Duodenal mucosa (tissue), 2 donors: ENCODE data around the gene DET1.

ENCODE experiments used
- H3K27ac ChIP-seq: one replicate; pipeline ENCODE4 v1.7.0; 2013; ENCODE audit warnings: low read depth, low read length
- H3K27me3 ChIP-seq, 2 donors: one replicate each; pipeline ENCODE4 v1.7.0; 2013; ENCODE audit warnings: low read length in 2 of 2, control low read depth in 1 of 2; ENCODE audit not compliant: insufficient read depth in 2 of 2, control insufficient read depth in 1 of 2
- H3K36me3 ChIP-seq, 2 donors: one replicate each; pipeline ENCODE4 v1.7.0; 2013; ENCODE audit warnings: low read length in 2 of 2, control low read depth in 1 of 2; ENCODE audit not compliant: insufficient read depth in 2 of 2, control insufficient read depth in 1 of 2
- H3K4me1 ChIP-seq, 2 donors: one replicate each; pipeline ENCODE4 v1.7.0; 2013; ENCODE audit warnings: low read length in 2 of 2, control low read depth in 1 of 2; ENCODE audit not compliant: insufficient read depth in 2 of 2, control insufficient read depth in 1 of 2
- H3K4me3 ChIP-seq, 2 donors: one replicate each; pipeline ENCODE4 v1.7.0; 2013; ENCODE audit warnings: low read length in 2 of 2, low read depth in 1 of 2
- H3K9ac ChIP-seq, 2 donors: one replicate each; pipeline ENCODE4 v1.7.0; 2013; ENCODE audit warnings: low read length in 2 of 2, low read depth in 1 of 2
- H3K9me3 ChIP-seq, 2 donors: one replicate each; pipeline ENCODE4 v1.7.0; 2013; ENCODE audit warnings: low read length in 2 of 2, control low read depth in 1 of 2; ENCODE audit not compliant: control insufficient read depth in 1 of 2

The DET1 gene

GRCh38 chr15:88504445-88504844 lies 42.0 kb downstream of the DET1 start:
- Histone ChIP-seq H3K9ac (no peak overlapping the region), H3K9me3 (no peaks in the 10 kb centered on the region), H3K27me3 (no peaks in the 10 kb centered on the region), H3K36me3 (peaks cover 3 to 23% of the 10 kb centered on the region in 2 donors), H3K4me1 (no peaks in the 10 kb centered on the region), H3K27ac (no peak overlapping the region), H3K4me3 (no peak overlapping the region)

- Histone ChIP-seq H3K27ac (no peak overlapping the region), H3K4me3 (no peak overlapping the region), H3K9ac (no peak overlapping the region), H3K36me3 (peaks cover 0 to 9% of the 10 kb centered on the region in 2 donors), H3K4me1 (no peaks in the 10 kb centered on the region), H3K27me3 (no peaks in the 10 kb centered on the region), H3K9me3 (no peaks in the 10 kb centered on the region)
Measured at GRCh38 chr15:88498996-88499395, 47.5 kb downstream of the DET1 start.

GRCh38 chr15:88497109-88497765 lies 49.2 kb downstream of the DET1 start:
- Histone ChIP-seq H3K36me3 (peaks cover 0 to 3% of the 10 kb centered on the region in 2 donors), H3K27me3 (no peaks in the 10 kb centered on the region), H3K27ac (no peak overlapping the region), H3K9me3 (no peaks in the 10 kb centered on the region), H3K4me1 (no peaks in the 10 kb centered on the region), H3K4me3 (no peak overlapping the region), H3K9ac (no peak overlapping the region)

GRCh38 chr15:88493844-88494243 lies 52.6 kb downstream of the DET1 start:
- peaks cover 0 to under 1% of the 10 kb centered on the region in 2 donors for H3K36me3 ChIP-seq
- H3K27me3 ChIP-seq = no peaks in the 10 kb centered on the region
- H3K9ac ChIP-seq = no peak overlapping the region
- no peak overlapping the region for H3K27ac ChIP-seq
- H3K9me3 ChIP-seq = no peaks in the 10 kb centered on the region
- no peak overlapping the region for H3K4me3 ChIP-seq
- no peaks in the 10 kb centered on the region for H3K4me1 ChIP-seq

GRCh38 chr15:88491158-88491557 lies 55.3 kb downstream of the DET1 start:
- H3K36me3 ChIP-seq = no peaks in the 10 kb centered on the region
- no peak overlapping the region for H3K4me3 ChIP-seq
- H3K9ac ChIP-seq = no peak overlapping the region
- no peaks in the 10 kb centered on the region for H3K27me3 ChIP-seq
- H3K9me3 ChIP-seq = no peaks in the 10 kb centered on the region
- H3K27ac ChIP-seq = no peak overlapping the region
- H3K4me1 ChIP-seq = no peaks in the 10 kb centered on the region

GRCh38 chr15:88490036-88490435 lies 56.4 kb downstream of the DET1 start:
- Histone ChIP-seq H3K9me3 (no peaks in the 10 kb centered on the region), H3K27ac (no peak overlapping the region), H3K4me3 (no peak overlapping the region), H3K27me3 (no peaks in the 10 kb centered on the region), H3K9ac (no peak overlapping the region), H3K4me1 (no peaks in the 10 kb centered on the region), H3K36me3 (no peaks in the 10 kb centered on the region)

- Histone ChIP-seq H3K27me3 (no peaks in the 10 kb centered on the region), H3K4me1 (no peaks in the 10 kb centered on the region), H3K4me3 (no peak overlapping the region), H3K9me3 (no peaks in the 10 kb centered on the region), H3K27ac (no peak overlapping the region), H3K9ac (no peak overlapping the region), H3K36me3 (no peaks in the 10 kb centered on the region)
Measured at GRCh38 chr15:88489321-88489720, 57.2 kb downstream of the DET1 start.

- no peaks in the 10 kb centered on the region for H3K27me3 ChIP-seq
- no peak overlapping the region for H3K27ac ChIP-seq
- no peaks in the 10 kb centered on the region for H3K4me1 ChIP-seq
- H3K36me3 ChIP-seq = no peaks in the 10 kb centered on the region
- H3K9me3 ChIP-seq = no peaks in the 10 kb centered on the region
- H3K4me3 ChIP-seq = no peak overlapping the region
- H3K9ac ChIP-seq = no peak overlapping the region
Measured at GRCh38 chr15:88487796-88488523, 58.5 kb downstream of the DET1 start.

GRCh38 chr15:88487178-88487795 lies 59.2 kb downstream of the DET1 start:
- Histone ChIP-seq H3K4me3 (no peak overlapping the region), H3K9ac (no peak overlapping the region), H3K9me3 (no peaks in the 10 kb centered on the region), H3K27me3 (no peaks in the 10 kb centered on the region), H3K4me1 (no peaks in the 10 kb centered on the region), H3K27ac (no peak overlapping the region), H3K36me3 (no peaks in the 10 kb centered on the region)

- Histone ChIP-seq H3K9ac (no peak overlapping the region), H3K27ac (no peak overlapping the region)
Measured at GRCh38 chr15:88484682-88485331, 61.7 kb downstream of the DET1 start.

More at GRCh38 chr15:88484682-88485331, 61.7 kb downstream of the DET1 start:
- H3K27me3 ChIP-seq = no peaks in the 10 kb centered on the region
- no peaks in the 10 kb centered on the region for H3K4me1 ChIP-seq
- peaks cover 0 to 6% of the 10 kb centered on the region in 2 donors for H3K36me3 ChIP-seq
- no peak overlapping the region for H3K4me3 ChIP-seq
- H3K9me3 ChIP-seq = no peaks in the 10 kb centered on the region
